Pancreas (tissue), 10 donors: Measurements from ENCODE around the gene POU1F1. TPM values are rescaled to one million over a fixed set of nuclear protein-coding genes. Genes with fewer than 3 reads are reported as not detected.
A peak's percentile ranks its signal among the peaks of the same experiment; 100 is the strongest.

Source experiments
- ATAC-seq, 4 donors: fragments of 200-7000 bp; cut with Tn5 transposase; one replicate each; pipeline versions ENCODE4 v1.8.0 to v1.9.1; 2020; ENCODE audit warnings: mild to moderate bottlenecking in 4 of 4, moderate library complexity in 4 of 4
- DNase-seq, 6 donors: peaks; one replicate each; pipeline ENCODE4 v3.0.0-alpha.2; 2020
- FAIRE-seq: peaks from 2 replicates; lab custom pipeline; 2012; peaks lifted over from hg19 to GRCh38; lab: Jason Lieb, UNC
- H3K27ac ChIP-seq, 4 donors: fragments of 200-600 bp; sonication (generic); 1 replicate in 3 of 4; 2 replicates in 1 of 4; pipeline versions ENCODE4 v1.5.0 to v1.8.0; 2020
- H3K27me3 ChIP-seq, 4 donors: fragments of 200-600 bp; one replicate each; pipeline ENCODE4 v1.8.0; 2021
- H3K36me3 ChIP-seq, 3 donors: fragments of 200-600 bp; sonication (generic) in 1 of 3; one replicate each; pipeline versions ENCODE4 v1.5.0 to v1.8.0; 2020 to 2021
- H3K4me1 ChIP-seq, 3 donors: fragments of 200-600 bp; one replicate each; pipeline ENCODE4 v1.8.0; 2021
- H3K4me3 ChIP-seq, 4 donors: fragments of 200-600 bp; sonication (generic) in 2 of 4; one replicate each; pipeline versions ENCODE4 v1.5.0 to v1.8.0; 2020 to 2021
- H3K9me3 ChIP-seq, 4 donors: fragments of 200-600 bp; one replicate each; pipeline ENCODE4 v1.8.0; 2021
- WGBS, 2 donors: extraction: QIAGEN DNeasy Blood & Tissue Kit; methylation state at CpG; one replicate each; pipeline ENCODE4 v1.1.7; 2013; 5-methylcytosine and 5-hydroxymethylcytosine counted together
- intact Hi-C, 3 donors: fragments of 100-400 bp; cut with DNase I; formaldehyde crosslinking; loops; one replicate each; pipeline versions ENCODE4 v1.11.1 to v1.14.2; 2022
- polyA plus RNA-seq, 2 donors: library from polyadenylated mRNA; stranded (reverse); fragments of 200-250 nt; gene quantifications; one replicate each; pipeline ENCODE4 v1.2.3, GENCODE V29; 2013
- total RNA-seq, 6 donors: library from RNA; stranded (reverse); fragmentation: NEBNext Ultra II Directional in 4 of 6; extraction: Animal tissue kit (Norgen Biotek cat#: 25700) in 4 of 6; gene quantifications; one replicate each; pipeline versions ENCODE4 v1.2.1 to v1.2.4, GENCODE V29; 2021 to 2023
- TF ChIP-seq, protein P1 (sequence below), 4 donors: fragments of 200-600 bp; sonication (generic) in 3 of 4; IDR thresholded peaks; one replicate each; pipeline versions ENCODE4 v1.5.0 to v1.8.0; 2021; ENCODE audit warnings: antibody characterized with exemption in 4 of 4
- donor health status: healthy with polysubstance abuse.
- donor health status: DM: no; HTN: no; CAD: no; lungs with moderate emphysema.
- donor health status: DM: no; HTN: no; CAD: no.
- donor health status: control.
- donor health status: control.
- donor health status: Bipolar disorder and iron deficiency.
- donor health status: DM: yes; HTN: yes; CAD: no.
- donor health status: DM: no; HTN: no; CAD: no.
- donor health status: DM: no; HTN: no; CAD: no.
- donor health status: DM: yes; HTN: yes; CAD: no.

Gene POU1F1
- total and polyA plus RNA-seq, 8 donors = not detected

DNA sequence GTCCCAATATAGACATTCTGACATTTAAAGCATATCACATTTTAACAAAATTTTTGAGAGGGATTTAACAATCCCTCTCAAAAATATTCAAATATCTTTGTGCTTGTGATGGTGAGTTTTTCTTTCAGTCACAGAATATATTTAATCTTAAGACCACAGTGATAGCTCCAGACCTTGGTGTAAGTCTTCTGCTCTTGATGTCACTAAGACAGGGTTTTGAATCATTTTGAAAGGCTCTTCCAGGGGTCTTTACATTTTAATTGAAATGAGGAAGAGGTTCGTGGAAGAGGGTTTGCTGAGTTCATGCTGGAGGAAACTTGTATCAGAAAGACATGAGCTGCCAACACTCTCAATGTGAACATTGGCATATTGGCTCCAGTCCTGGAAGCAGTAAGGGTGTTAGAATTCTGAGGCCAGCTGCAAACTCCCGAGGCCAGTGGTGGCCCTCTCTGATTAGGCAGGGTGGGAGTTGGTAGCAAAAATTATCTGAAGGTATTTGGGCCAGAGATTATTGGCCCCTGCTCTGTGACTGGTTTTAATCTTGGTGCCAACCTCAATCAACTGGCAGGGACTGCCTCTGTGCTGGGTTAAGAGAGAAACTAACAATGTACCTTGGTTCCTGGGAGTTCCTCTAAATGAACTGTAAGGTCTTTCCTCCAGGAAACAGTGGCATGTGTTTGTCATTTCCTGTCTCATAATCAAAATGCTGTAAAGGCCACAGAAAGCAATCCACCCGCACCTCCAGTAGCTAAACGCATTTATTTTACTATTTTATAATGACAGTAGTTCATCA is 5.3 kb downstream of the POU1F1 start:
- Histone ChIP-seq H3K36me3 (no peaks in the 10 kb centered on the region), H3K27ac (no peak overlapping the region), H3K4me3 (no peak overlapping the region), H3K9me3 (no peaks in the 10 kb centered on the region), H3K4me1 (peaks cover 5 to 15% (median 9%) of the 10 kb centered on the region in 3 donors), H3K27me3 (no peaks in the 10 kb centered on the region)
- TF ChIP-seq, protein P1, sequence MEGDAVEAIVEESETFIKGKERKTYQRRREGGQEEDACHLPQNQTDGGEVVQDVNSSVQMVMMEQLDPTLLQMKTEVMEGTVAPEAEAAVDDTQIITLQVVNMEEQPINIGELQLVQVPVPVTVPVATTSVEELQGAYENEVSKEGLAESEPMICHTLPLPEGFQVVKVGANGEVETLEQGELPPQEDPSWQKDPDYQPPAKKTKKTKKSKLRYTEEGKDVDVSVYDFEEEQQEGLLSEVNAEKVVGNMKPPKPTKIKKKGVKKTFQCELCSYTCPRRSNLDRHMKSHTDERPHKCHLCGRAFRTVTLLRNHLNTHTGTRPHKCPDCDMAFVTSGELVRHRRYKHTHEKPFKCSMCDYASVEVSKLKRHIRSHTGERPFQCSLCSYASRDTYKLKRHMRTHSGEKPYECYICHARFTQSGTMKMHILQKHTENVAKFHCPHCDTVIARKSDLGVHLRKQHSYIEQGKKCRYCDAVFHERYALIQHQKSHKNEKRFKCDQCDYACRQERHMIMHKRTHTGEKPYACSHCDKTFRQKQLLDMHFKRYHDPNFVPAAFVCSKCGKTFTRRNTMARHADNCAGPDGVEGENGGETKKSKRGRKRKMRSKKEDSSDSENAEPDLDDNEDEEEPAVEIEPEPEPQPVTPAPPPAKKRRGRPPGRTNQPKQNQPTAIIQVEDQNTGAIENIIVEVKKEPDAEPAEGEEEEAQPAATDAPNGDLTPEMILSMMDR (IDR thresholded peaks at IDR 0.05) = no peak
- 52 to 64% methylated on average over 4 of the region's 4 CpGs for WGBS, 2 donors
- intact Hi-C loops = no loop called here
- ATAC-seq (peak; percentile 32 to 68 (median 58)), FAIRE-seq (no peak), DNase-seq (peak in 1 of 6 donors; percentile 7)

GRCh38 chr3:87269723-87270122 is 6.7 kb downstream of the POU1F1 start:
- TF ChIP-seq, protein P1 (IDR thresholded peaks at IDR 0.05) = no peak
- Histone ChIP-seq H3K9me3 (no peaks in the 10 kb centered on the region), H3K27ac (peak overlapping the region in 2 of 4 donors; percentile 60 to 69), H3K27me3 (no peaks in the 10 kb centered on the region), H3K4me3 (no peak overlapping the region), H3K36me3 (no peaks in the 10 kb centered on the region), H3K4me1 (peaks cover 6 to 15% (median 9%) of the 10 kb centered on the region in 3 donors)
- FAIRE-seq (no peak), ATAC-seq (no peak), DNase-seq (no peak)
- intact Hi-C loops = no loop called here

GRCh38 chr3:87268646-87269211 is 7.7 kb downstream of the POU1F1 start:
- Histone ChIP-seq H3K4me3 (no peak overlapping the region), H3K9me3 (no peaks in the 10 kb centered on the region), H3K27ac (peak overlapping the region in 2 of 4 donors; percentile 60 to 69), H3K4me1 (peaks cover 7 to 15% (median 9%) of the 10 kb centered on the region in 3 donors), H3K36me3 (no peaks in the 10 kb centered on the region), H3K27me3 (no peaks in the 10 kb centered on the region)
- peak; percentile 44 to 56 (median 54) for ATAC-seq
- DNase-seq = peak in 1 of 6 donors; percentile 8
- TF ChIP-seq, protein P1 (IDR thresholded peaks at IDR 0.05) = no peak
- FAIRE-seq = no peak
- intact Hi-C loops = no loop called here
- 44 to 45% methylated on average over 4 of the region's 4 CpGs for WGBS, 2 donors

DNA sequence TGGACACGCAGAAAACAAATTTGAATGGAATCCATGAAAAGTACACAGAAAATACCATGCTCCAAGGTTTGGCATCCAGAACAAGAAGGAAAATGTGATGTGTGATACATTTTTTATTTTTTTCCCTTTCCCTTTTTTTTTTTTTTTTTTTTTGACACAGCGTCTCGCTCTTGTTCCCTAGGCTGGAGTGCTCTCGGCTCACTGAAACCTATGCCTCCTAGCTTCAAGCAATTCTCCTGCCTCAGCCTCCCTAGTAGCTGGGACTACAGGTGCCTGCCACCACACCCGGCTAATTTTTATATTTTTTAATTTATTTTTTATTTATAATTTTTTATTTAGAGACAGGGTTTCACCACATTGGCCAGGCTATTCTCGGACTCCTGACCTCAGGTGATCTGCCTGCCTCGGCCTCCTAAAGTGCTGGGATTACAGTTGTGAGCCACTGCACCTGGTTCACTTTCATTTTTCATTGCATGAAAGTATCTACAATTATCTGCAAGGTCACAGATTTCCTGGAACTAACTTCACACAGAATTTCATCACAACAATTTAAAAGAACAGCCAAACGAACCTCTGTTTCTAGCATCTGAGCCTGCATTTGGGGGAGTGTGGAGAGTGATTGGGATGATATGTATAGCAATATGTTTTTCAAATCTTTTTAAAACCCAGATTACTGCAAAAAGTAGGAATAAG is 8.3 kb downstream of the POU1F1 start:
- no peak for FAIRE-seq
- intact Hi-C loops = no loop called here
- Histone ChIP-seq H3K9me3 (no peaks in the 10 kb centered on the region), H3K4me3 (no peak overlapping the region), H3K36me3 (no peaks in the 10 kb centered on the region), H3K4me1 (peaks cover 7 to 15% (median 9%) of the 10 kb centered on the region in 3 donors), H3K27me3 (no peaks in the 10 kb centered on the region), H3K27ac (peak overlapping the region in 2 of 4 donors; percentile 60 to 69)
- WGBS, 2 donors = 38 to 43% methylated on average over 8 of the region's 8 CpGs
- peak in 4 of 6 donors; percentile 15 to 53 (median 37) for DNase-seq
- TF ChIP-seq, protein P1 (IDR thresholded peaks at IDR 0.05) = no peak
- peak; percentile 68 to 87 (median 83) for ATAC-seq
